ENCODE measurements around the gene KIF26B.

DNA sequence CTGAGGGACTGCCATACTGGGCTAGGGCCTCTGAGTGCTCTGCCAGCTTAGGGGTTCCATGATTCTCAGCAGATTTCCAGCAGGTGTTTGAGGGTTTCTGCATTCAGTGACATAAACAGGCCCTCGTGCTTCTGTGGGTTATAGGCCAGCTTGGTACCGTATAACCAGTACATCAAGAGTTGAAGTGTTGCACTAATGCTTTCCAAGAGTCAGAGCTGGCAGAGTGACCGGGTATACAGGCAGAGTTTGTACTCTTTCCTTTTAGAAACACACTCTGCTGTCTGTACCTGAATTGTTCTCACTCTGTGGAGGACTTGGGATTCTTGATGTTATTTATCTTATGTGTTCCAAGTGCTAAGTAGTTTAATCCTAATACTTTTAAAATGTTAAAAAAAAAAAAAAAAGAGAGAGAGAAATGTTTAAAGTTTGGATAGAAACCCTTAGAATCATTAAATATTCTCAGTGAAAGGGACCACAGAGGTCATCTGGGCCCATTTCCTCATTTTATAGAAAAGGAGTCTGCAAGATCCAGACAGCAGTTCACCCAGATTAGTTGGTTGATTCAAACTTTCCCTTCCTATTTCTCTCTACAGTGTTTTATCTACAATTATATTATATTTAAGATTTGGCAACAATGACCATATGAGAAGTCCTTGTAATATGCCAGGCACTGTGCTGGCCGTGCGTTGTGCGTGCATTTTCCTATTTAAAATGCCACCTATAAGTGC, 325.8 kb downstream of the KIF26B start:
- TF ChIP-seq, protein P1, sequence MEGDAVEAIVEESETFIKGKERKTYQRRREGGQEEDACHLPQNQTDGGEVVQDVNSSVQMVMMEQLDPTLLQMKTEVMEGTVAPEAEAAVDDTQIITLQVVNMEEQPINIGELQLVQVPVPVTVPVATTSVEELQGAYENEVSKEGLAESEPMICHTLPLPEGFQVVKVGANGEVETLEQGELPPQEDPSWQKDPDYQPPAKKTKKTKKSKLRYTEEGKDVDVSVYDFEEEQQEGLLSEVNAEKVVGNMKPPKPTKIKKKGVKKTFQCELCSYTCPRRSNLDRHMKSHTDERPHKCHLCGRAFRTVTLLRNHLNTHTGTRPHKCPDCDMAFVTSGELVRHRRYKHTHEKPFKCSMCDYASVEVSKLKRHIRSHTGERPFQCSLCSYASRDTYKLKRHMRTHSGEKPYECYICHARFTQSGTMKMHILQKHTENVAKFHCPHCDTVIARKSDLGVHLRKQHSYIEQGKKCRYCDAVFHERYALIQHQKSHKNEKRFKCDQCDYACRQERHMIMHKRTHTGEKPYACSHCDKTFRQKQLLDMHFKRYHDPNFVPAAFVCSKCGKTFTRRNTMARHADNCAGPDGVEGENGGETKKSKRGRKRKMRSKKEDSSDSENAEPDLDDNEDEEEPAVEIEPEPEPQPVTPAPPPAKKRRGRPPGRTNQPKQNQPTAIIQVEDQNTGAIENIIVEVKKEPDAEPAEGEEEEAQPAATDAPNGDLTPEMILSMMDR (optimal IDR thresholded peaks at IDR 0.05 in 1 of 3, IDR thresholded peaks at IDR 0.05 in 1 of 3, conservative IDR thresholded peaks at IDR 0.05 in 1 of 3; ENCODE audit: extremely low read depth in 1 of 3, insufficient read depth in 2 of 3, low read length in 3 of 3): no peak
- no peak for TF ChIP-seq EZH2 (IDR thresholded peaks at IDR 0.05; ENCODE audit: low read length)
